ENCODE results near the gene HNRNPC.

- TF ChIP-seq CTCF (IDR thresholded peaks at IDR 0.05; ENCODE audit: poor library complexity): no peak
- no peak for TF ChIP-seq EZH2phosphoT487 (IDR thresholded peaks at IDR 0.05; ENCODE audit: low read depth, severe bottlenecking, unreplicated experiment)
Observed at GRCh38 chr14:21202463-21203358, 66.5 kb downstream of the HNRNPC start.
